HG02571 (cell line): ENCODE data around the gene ARL2BP.

ENCODE experiments used
- ATAC-seq: cut with Tn5 transposase; IDR thresholded peaks from one replicate; pipeline ENCODE4 v1.9.1; 2021; ENCODE audit warnings: mild to moderate bottlenecking, moderate library complexity; ENCODE audit not compliant: unreplicated experiment

ARL2BP gene

DNA sequence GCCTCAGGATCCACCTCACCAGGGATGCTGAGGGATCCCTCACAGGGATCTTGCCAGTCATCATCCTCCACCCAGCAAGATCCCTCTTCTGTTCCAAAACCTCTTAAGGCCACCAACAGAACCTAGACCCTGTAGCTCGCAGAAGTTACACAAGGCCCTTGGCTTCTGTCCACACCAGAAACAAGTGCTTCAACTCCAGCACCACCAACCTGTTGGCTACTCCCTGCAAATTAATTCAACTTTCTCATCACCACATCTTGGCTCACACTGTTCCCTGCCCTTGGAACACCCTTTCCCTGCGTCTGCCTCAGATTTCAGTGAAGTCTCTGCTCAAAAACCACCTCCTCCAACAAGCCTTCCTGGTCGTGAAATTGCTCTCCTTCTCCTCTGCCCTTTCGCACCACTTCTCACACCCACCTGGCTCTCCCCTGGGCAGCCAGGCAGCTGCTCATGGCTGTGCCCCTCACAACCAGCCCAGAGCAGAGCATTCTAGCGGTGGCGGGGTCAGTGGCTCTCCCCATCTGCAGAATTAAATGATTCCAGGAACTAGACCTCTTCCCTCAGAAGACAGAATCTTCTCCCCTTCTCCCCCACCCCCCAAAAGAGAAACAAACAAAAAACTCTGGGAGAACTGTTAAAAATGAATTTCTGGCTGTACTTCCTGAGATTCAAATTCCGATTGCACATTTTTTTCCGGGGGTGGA lies 37.6 kb downstream of the ARL2BP start:
- no peak for ATAC-seq

DNA sequence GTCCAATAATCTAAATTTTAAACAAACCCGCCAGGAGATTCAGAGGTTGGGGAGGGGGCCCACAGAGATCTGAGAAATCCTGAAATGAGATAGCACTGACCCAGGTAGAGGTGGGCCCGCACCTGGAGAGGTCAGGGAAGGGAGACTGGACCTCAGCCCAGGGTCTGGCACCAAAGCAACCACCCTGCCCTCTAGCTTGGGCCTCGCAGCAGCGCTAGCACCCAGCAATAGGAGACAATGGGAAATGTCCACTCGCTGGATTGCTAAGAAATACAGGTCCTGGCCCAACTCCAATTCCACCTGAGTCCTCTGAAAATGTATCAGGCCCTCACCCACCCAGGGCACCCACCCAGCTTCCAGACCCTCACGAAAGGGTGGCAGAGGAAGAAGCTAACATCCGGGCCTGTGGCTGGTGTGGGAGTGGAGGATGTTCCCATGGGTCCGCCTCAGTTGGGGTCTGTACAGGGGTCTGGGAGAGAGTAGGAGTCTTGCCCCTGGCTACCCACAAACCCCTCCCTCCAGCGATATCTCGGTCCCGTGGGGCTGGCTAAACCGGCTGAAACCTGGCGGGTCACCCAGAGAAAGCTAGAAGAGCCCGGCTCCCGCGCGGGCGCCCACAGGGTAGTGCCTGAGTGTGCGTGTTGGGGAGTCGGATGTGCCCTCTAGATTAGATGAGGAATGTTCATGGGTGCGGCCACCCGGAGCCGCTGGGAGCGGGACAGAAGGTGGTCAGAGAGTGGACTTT lies 38.3 kb downstream of the ARL2BP start:
- ATAC-seq = no peak

DNA sequence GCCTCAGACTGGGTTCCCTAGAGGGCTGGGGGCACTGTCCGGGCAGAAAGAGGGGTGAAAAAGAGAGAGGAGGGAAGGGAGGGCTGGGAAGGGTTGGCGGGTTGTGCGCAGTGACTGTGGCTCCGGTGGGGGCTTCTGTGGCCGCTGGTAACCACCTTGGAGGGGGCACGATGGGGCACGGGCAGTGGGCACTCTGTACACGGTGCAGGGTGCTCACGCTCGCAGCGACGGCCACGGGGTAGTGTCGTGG lies 38.8 kb downstream of the ARL2BP start:
- ATAC-seq = no peak

DNA sequence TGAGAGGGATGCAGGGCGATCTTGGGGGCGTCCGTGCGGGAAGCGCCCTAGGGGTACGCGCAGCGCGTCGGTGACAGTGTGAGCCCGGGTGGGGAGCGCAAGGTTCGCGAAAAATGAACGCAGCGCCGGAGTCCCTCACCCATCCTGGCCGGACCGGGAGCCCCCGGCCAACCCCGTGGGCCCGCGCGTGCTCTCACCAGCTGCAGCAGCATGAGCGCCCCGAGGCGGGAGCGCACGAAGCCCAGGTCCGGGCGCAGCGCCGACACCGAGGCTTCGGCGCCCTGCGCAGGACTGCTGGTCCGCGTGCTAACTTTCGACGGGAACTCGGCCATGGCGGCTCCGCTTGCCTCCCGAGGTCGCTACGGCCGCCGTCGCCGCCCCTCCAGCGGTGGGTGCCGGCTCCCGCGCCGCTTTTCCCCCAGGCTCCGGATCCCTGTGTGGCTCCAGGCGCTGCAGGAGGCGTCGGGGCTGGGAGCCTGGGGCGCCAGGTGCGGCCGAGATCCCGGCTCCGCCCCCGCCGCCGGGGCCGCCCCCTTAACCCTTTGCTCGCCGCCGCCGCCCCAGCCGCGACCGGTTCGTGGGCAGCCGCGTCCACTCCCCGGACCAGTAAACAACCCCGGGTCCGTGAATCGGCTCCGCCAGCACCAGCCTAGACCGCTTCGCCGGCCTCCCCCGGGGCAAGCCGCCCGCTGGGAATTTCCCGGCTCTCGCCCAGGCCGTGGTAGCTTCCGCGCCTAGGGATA lies 39.3 kb downstream of the ARL2BP start, which contains the start of gene PLLP:
TSS of gene PLLP (minus strand) at position 464 of the 743 bp plus-strand sequence. CDS start at position 332, 132 bp downstream.
- peak; percentile 35 for ATAC-seq

DNA sequence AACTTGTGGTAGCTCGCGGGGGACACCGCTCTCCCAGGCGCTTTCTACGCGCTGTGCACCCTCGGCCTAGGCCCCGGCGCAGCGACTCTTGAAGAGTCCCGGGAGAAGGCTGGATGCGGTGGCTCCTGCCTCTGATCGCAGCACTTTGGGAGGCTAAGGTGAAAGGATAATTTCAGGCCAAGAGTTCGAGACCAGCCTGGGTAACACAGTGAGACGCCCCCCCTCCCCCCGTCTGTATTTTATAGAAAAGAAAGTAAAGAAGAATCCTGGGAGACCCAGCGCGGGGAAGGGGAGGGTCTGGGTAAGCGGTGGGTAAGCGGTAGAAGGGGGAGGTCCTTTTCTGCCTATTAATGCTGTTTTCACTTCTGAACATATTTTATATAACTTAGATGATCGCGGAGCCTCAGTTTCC lies 39.9 kb downstream of the ARL2BP start:
- no peak for ATAC-seq

DNA sequence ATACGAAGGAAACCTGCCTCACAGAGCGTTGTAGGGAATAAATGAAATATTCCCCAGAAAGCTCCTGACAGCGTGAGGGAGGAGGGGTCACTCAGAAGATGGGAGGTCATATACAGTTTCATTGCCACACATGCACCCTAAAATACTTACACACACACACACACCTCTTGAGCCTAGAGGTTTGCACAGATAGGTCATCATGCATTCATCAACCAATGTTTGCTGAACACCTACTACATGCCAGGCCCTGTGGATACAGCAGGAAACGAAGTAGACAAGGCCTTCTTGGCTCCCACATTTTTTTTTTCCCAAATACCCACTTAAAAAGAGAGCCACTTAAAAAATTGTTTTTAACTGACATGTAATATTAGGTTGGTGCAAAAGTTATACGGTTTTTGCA lies 40.3 kb downstream of the ARL2BP start:
- ATAC-seq = no peak

DNA sequence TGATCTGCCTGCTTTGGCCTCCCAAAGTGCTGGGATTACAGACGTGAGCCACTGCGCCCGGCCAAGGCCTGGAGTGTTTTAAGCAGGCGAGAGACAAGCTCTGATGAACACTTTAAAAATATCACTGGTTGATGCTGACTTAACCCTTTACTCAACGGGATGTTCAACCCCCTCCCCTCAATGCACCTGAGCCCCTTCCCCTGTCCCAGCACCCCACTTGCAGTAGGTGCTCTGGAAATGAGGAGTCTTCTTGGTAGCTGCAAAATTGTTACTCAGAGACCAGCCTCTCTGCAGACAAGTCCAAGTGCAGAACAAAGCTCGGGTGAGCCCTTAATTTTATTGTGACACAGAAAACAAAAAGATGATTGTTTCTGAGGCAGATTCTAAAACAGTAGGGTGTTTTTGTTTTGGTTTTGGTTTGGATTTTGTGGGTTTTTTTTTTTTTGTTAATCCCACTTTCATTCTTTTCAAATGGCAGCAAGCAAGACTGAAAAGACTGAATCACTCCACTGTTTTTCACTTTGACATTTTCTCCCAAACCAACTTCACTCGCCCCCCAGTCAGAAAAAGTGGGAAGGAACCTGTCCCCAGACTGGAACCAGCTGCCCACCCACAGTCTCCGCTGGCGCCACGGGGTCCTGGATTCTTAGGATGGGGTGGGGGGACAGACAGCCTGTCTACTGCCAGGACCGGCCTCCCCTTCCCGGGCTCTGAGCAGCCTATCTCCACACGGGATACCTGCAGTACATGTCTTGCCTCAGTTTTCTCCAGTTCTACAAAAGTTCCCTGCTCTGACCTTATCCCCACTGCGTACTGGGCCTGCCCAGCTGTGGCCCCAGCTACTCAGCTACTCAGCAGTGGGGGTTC lies 44.6 kb downstream of the ARL2BP start:
- ATAC-seq = no peak

DNA sequence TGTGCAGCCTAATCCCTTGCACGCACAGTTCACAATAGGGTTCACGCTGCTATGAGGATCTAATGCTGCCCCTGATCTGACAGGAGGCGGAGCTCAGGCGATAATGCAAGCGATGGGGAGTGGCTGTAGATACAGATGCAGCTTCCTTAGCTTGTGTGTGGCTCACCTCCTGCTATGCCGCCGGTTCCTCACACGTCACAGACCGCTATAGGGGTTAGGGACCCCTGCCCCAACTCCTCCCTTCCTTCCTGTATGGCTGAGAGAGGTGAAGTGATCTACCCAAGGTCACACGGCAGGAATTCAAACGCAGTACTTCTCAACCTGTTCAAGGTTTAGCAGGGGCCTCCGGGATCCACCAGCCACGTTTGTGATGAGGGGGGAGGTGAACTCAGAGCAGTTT lies 52.8 kb downstream of the ARL2BP start:
- ATAC-seq = no peak

DNA sequence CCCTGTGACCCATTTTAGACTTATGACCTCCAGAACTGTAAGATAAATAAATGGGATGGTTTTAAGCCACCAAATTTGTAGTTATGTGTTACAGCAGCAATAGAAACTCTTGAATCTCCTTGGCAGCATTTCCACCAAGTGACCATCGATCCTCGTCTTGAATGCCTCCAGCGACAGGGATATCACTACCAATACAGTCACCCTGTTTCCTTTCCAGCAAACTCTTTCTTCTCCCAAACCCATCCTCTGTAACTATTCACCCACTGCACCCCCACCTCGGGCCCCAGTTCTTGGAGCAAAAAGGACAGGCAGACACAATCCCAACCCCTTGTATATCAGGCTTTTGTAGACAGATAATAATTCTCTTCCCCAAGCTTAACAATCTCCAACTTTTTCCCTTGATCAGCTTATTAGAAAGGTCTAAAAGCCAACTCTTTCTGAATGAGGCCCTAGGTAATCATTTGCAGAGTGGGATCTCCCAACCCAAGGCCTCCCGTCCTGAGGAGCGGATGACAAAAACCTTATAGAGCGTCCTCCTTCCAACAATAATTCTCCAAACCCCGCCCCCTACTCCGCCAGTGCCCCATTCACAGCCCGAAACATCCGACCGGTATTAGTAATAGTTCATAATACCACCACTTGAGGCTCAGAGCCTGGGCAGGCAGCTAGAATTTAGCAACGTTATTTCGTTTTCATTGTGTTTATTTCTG lies 54.1 kb downstream of the ARL2BP start:
- ATAC-seq = peak; percentile 11

DNA sequence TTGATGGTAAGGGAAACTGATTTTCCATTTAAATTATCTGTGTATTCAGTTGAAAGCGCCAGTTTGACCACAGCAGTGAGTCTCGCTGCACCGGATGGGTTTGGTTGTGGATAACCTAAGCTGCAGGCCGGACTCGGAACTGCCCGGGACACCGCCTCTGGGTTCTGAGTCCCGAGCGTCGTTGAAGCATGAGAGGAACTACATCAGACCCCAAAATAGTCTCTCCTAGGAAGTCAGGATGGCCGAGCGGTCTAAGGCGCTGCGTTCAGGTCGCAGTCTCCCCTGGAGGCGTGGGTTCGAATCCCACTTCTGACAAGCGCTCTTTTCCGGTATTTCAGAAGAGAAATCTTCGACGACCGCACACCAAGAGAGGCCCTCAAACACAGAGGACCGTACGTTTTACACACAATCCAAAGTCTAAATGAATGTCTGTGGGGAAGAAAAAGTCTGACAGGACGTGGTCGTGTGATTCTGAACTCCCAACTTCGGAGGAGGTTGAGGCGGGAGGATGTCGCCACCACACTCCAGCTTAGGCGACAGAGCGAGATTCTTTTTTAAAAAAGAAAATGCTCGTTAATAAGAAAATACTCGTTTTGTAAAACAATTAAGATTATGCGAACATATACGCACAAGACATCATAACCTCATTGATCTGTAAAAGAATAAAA lies 54.8 kb downstream of the ARL2BP start:
- peak; percentile 47 for ATAC-seq

DNA sequence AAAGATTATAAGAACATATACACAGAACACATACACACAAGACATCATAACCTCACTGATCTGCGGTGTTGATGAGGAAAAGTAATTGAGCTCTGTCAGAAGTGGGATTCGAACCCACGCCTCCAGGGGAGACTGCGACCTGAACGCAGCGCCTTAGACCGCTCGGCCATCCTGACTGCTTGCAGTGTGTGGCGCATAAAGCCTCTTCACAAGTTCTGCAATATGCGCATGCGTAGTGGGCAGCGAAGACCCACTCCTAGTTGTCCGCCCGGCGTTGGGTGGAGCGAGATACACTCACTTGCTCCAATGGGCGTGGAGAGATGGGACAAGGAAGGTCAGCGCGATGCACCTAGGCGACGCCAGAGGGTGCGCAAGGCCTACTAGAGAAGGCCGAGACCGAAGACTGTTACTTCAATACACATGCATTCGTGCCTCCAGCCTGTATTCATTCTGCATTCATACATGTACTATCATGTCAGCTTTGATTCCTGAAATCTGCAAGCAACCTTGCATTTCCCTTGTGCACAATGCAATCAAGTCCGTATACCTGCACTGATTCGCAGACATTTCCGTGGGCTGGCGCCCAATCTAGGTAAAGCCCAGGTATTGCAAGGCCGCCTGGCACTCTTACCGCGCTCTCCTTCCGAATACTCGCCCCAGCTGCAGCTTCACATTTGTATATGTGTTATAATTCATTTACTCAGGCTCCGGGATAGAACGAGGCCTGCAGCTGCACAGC lies 55.5 kb downstream of the ARL2BP start:
- ATAC-seq = peak; percentile 86

DNA sequence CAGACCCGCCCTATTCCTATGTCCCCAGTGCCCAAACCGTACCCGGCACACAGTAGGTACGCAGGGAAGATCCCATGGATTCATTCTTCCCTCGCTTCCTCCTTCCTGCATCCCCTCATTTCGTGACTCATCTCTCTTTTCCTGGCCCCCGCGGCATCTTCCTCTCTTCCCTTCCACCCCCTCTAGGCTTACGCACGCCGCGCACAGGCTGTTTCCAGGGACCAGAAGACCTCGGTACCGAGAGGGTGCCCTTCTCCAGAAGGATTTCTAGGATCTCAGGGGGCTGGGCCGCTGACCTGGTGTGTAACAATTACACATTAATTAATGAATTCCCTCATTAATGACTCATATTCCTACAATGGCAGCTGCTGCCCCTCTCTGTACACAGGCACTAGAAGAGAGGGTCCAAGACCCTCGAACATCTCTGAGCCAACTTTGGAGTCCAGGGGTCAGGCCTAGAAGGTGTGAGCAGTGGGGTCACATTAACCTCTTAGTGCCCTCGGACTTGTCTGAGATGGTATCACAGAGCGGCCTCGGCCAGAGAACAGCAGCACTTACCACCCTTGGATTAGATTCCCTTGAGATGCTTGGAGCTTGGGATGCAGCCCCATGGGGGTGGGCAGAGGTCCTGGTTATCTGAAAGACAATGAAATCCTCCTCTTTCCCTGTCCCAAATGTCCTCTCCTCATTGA lies 56.2 kb downstream of the ARL2BP start:
- ATAC-seq = no peak
